ENCODE measurements around the gene GADD45G.

GADD45G gene

DNA sequence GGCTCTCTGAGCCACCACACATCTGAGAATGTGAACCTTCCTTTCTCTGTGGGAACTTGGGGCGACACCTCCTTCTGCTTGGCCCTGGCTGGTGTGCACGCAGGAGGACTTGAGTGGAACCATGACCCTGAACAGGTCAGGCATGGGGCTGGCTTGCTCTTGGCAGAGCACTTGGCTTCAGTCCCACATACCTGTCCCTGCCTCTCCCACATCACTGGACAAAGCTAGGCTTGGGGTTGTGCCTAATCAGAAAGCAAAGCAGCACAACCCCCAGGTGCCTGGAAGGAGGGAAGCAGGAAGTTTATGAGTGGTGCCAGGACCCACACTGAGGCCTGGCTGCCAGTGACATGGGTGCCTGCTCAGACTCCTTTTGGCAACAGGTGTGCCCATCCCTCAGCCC lies 13.2 kb downstream of the GADD45G start:
- Histone ChIP-seq H3K4me1 (ENCODE audit: insufficient read depth, poor library complexity, severe bottlenecking) (no peaks in the 10 kb centered on the region), H3K9me3 (ENCODE audit: severe bottlenecking) (no peaks in the 10 kb centered on the region), H3K4me3 (ENCODE audit: severe bottlenecking) (no peak overlapping the region), H3K27me3 (ENCODE audit: insufficient read depth, poor library complexity, severe bottlenecking) (no peaks in the 10 kb centered on the region), H3K36me3 (ENCODE audit: low read depth) (no peaks in the 10 kb centered on the region), H3K27ac (ENCODE audit: poor library complexity, severe bottlenecking) (no peak overlapping the region)
- ATAC-seq (ENCODE audit: low read depth) (no peak), DNase-seq (ENCODE audit: low spot score) (no peak)
- TF ChIP-seq, protein P1, sequence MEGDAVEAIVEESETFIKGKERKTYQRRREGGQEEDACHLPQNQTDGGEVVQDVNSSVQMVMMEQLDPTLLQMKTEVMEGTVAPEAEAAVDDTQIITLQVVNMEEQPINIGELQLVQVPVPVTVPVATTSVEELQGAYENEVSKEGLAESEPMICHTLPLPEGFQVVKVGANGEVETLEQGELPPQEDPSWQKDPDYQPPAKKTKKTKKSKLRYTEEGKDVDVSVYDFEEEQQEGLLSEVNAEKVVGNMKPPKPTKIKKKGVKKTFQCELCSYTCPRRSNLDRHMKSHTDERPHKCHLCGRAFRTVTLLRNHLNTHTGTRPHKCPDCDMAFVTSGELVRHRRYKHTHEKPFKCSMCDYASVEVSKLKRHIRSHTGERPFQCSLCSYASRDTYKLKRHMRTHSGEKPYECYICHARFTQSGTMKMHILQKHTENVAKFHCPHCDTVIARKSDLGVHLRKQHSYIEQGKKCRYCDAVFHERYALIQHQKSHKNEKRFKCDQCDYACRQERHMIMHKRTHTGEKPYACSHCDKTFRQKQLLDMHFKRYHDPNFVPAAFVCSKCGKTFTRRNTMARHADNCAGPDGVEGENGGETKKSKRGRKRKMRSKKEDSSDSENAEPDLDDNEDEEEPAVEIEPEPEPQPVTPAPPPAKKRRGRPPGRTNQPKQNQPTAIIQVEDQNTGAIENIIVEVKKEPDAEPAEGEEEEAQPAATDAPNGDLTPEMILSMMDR (IDR thresholded peaks at IDR 0.05; ENCODE audit: poor library complexity, severe bottlenecking) = no peak

DNA sequence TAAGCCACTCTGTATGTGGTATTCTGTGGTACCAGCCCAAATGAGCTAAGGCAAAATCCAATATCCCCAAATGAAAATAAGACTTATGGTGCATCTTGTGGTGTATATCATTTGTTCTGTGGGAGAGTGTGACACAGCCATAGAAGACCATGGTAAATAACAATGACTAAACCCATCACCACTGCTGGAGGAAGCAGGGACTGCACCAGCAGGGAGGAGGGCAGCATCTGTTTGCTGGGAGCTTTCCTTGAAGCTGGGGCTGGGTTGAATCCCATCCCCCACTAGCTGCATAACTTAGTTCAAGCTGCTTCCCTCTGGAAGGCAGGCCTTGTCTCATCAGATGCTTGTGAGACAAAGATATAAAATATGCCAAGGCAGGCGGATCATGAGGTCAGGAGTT lies 14.2 kb downstream of the GADD45G start:
- H3K4me3 ChIP-seq (ENCODE audit: severe bottlenecking) = no peak overlapping the region
- H3K4me1 ChIP-seq (ENCODE audit: insufficient read depth, poor library complexity, severe bottlenecking) = no peaks in the 10 kb centered on the region
- H3K27me3 ChIP-seq (ENCODE audit: insufficient read depth, poor library complexity, severe bottlenecking) = peaks cover 4% of the 10 kb centered on the region
- TF ChIP-seq, protein P1 (IDR thresholded peaks at IDR 0.05; ENCODE audit: poor library complexity, severe bottlenecking) = no peak
- ATAC-seq (ENCODE audit: low read depth) (no peak), DNase-seq (ENCODE audit: low spot score) (no peak)
- H3K27ac ChIP-seq (ENCODE audit: poor library complexity, severe bottlenecking) = no peak overlapping the region
- H3K9me3 ChIP-seq (ENCODE audit: severe bottlenecking) = no peaks in the 10 kb centered on the region
- no peaks in the 10 kb centered on the region for H3K36me3 ChIP-seq (ENCODE audit: low read depth)

DNA sequence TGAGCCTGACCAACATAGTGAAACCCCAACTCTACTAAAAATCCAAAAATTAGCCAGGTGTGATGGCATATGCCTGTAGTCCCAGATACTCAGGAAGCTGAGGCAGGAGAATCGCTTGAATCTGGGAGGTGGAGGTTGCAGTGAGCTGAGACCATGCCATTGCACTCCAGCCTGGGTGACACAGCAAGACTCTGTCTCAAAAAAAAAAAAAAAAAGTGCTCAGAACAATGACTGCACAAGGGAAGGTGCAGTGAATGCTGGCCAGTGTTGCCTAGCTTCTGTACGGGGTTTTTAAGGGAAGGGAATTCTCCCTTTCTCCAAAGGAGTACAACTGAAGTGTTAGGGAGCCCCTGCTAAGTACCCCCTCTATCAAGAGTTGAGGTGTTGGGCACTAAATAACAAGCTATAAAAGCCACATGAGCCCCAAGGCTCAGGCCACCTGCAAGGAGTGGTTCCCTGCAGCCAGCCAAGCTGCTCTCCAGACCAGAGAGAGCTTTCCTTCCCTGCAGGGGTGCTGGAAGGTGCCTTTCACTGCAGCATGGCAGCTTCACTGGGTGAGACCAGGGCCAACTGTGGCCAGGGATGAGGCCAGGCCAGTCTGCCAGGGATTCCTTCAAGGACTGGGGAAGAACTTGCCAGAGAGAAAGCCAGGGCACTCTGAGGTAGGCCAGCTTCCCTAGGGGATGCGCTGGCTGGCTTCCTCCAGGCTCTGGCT lies 14.8 kb downstream of the GADD45G start:
- H3K36me3 ChIP-seq (ENCODE audit: low read depth) = no peaks in the 10 kb centered on the region
- H3K27me3 ChIP-seq (ENCODE audit: insufficient read depth, poor library complexity, severe bottlenecking) = peaks cover 5% of the 10 kb centered on the region
- TF ChIP-seq, protein P1 (IDR thresholded peaks at IDR 0.05; ENCODE audit: poor library complexity, severe bottlenecking) = no peak
- no peak overlapping the region for H3K27ac ChIP-seq (ENCODE audit: poor library complexity, severe bottlenecking)
- ATAC-seq (ENCODE audit: low read depth) (no peak), DNase-seq (ENCODE audit: low spot score) (no peak)
- no peak overlapping the region for H3K4me3 ChIP-seq (ENCODE audit: severe bottlenecking)
- H3K4me1 ChIP-seq (ENCODE audit: insufficient read depth, poor library complexity, severe bottlenecking) = no peaks in the 10 kb centered on the region
- no peaks in the 10 kb centered on the region for H3K9me3 ChIP-seq (ENCODE audit: severe bottlenecking)

DNA sequence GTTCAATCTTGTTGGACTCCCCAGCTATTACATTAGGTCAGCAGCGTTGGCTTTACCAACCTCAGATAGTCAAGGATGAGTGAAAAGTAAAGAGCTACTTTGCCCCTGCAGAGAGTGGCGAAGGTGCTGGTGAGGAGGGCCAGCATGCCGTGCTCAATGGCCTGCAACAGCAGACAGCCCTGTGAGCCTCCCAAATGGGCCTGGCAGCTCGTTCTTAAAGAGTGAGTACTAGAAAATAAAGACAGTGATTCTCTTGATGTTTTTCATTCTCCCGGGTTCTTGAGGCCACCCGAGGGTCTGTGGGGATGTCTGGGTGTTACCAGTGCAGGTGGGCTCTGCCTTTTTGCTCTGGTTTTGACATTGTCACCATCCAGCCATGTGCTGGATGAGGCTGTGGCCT lies 16.2 kb downstream of the GADD45G start:
- Histone ChIP-seq H3K27me3 (ENCODE audit: insufficient read depth, poor library complexity, severe bottlenecking) (peaks cover 5% of the 10 kb centered on the region), H3K36me3 (ENCODE audit: low read depth) (no peaks in the 10 kb centered on the region), H3K4me1 (ENCODE audit: insufficient read depth, poor library complexity, severe bottlenecking) (no peaks in the 10 kb centered on the region), H3K4me3 (ENCODE audit: severe bottlenecking) (no peak overlapping the region), H3K9me3 (ENCODE audit: severe bottlenecking) (no peaks in the 10 kb centered on the region), H3K27ac (ENCODE audit: poor library complexity, severe bottlenecking) (no peak overlapping the region)
- TF ChIP-seq, protein P1 (IDR thresholded peaks at IDR 0.05; ENCODE audit: poor library complexity, severe bottlenecking) = no peak
- DNase-seq (ENCODE audit: low spot score) (no peak), ATAC-seq (ENCODE audit: low read depth) (no peak)

DNA sequence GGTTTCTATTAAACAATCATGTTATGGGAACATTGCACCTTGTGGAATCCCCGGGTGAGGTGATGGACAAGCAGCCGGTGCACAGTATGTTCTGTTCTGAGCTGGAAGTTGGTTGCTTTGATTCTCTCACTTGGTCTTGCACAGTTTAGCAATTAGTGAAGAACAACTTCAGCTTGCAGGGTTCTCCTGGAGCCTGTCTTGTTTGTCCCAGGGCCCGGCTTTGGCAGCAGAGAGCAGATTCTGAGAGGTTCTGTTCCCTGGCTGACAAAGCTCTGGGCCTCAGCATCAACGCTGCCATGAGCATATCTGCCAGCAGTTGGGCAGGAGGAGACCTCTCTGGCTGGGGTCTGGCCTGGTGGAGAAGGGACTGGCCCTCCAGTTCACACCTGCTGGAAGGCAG lies 16.9 kb downstream of the GADD45G start:
- TF ChIP-seq, protein P1 (IDR thresholded peaks at IDR 0.05; ENCODE audit: poor library complexity, severe bottlenecking) = no peak
- Histone ChIP-seq H3K36me3 (ENCODE audit: low read depth) (no peaks in the 10 kb centered on the region), H3K9me3 (ENCODE audit: severe bottlenecking) (no peaks in the 10 kb centered on the region), H3K27me3 (ENCODE audit: insufficient read depth, poor library complexity, severe bottlenecking) (peaks cover 5% of the 10 kb centered on the region), H3K4me3 (ENCODE audit: severe bottlenecking) (no peak overlapping the region), H3K4me1 (ENCODE audit: insufficient read depth, poor library complexity, severe bottlenecking) (no peaks in the 10 kb centered on the region), H3K27ac (ENCODE audit: poor library complexity, severe bottlenecking) (no peak overlapping the region)
- DNase-seq (ENCODE audit: low spot score) (no peak), ATAC-seq (ENCODE audit: low read depth) (no peak)
